Breast epithelium (tissue), 4 donors: ENCODE measurements around the gene KRR1. TPM values are rescaled to one million over a fixed set of nuclear protein-coding genes. Genes with fewer than 3 reads are reported as not detected.
"Not testable (repeated sequence)": the region's sequence is repeated elsewhere in the genome, so short reads cannot be mapped to it uniquely, and the experiment has no call there.

Source experiments
- DNase-seq, 2 donors: peaks; one replicate each; pipeline ENCODE4 v3.0.0-alpha.2; 2019; ENCODE audit warnings: low spot score in 2 of 2
- H3K27ac ChIP-seq, 2 donors: fragments of 200-600 bp; sonication (generic) in 1 of 2; one replicate each; pipeline ENCODE4 v1.5.1; 2016 to 2019; ENCODE audit warnings: mild to moderate bottlenecking in 1 of 2
- H3K27me3 ChIP-seq, 2 donors: fragments of 200-600 bp; sonication (generic) in 1 of 2; one replicate each; pipeline versions ENCODE4 v1.5.1 to v1.6.0; 2017 to 2019; ENCODE audit warnings: control low read depth in 1 of 2, mild to moderate bottlenecking in 1 of 2
- H3K36me3 ChIP-seq: fragments of 200-600 bp; one replicate; pipeline ENCODE4 v1.5.1; 2019
- H3K4me1 ChIP-seq, 2 donors: fragments of 200-600 bp; sonication (generic); one replicate each; pipeline ENCODE4 v1.5.1; 2016 to 2019; ENCODE audit warnings: control low read depth in 1 of 2
- H3K4me3 ChIP-seq, 3 donors: fragments of 200-600 bp; sonication (generic); 1 replicate in 2 of 3; 2 replicates in 1 of 3; pipeline ENCODE4 v1.5.1; 2016 to 2019; ENCODE audit warnings: mild to moderate bottlenecking in 3 of 3, moderate library complexity in 2 of 3
- H3K9me3 ChIP-seq, 2 donors: fragments of 200-600 bp; sonication (generic) in 1 of 2; one replicate each; pipeline ENCODE4 v1.5.1; 2016 to 2019; ENCODE audit warnings: control low read depth in 1 of 2
- POLR2A ChIP-seq: fragments of 450-650 bp; IDR thresholded peaks from one replicate; pipeline ENCODE4 v1.6.1; 2016; ENCODE audit warnings: antibody characterized with exemption, mild to moderate bottlenecking, moderate library complexity
- POLR2AphosphoS5 ChIP-seq, 3 donors: sonication (generic); formaldehyde crosslinking; IDR thresholded peaks; one replicate each; pipeline ENCODE4 v1.6.1; 2017; ENCODE audit warnings: antibody characterized with exemption in 3 of 3
- intact Hi-C: fragments of 100-400 bp; cut with DNase I; formaldehyde crosslinking; loops from one replicate; pipeline ENCODE4 v1.15.1; 2023; ENCODE audit warnings: low total_unique reads
- total RNA-seq, 3 donors: library from RNA; depleted of rRNA; stranded (reverse); fragments of >200 nt; gene quantifications; one replicate each; pipeline ENCODE4 v1.1.0, GENCODE V29; 2016
- TF ChIP-seq, protein P1 (sequence below), 3 donors: fragments of 450-650 bp; IDR thresholded peaks; one replicate each; pipeline ENCODE4 v1.5.1; 2016 to 2017; ENCODE audit warnings: antibody characterized with exemption in 3 of 3, mild to moderate bottlenecking in 3 of 3, moderate library complexity in 3 of 3

KRR1 gene
- total RNA-seq, 3 donors from 2014 or later = 34.1 to 56.9 (median 36.4) TPM

DNA sequence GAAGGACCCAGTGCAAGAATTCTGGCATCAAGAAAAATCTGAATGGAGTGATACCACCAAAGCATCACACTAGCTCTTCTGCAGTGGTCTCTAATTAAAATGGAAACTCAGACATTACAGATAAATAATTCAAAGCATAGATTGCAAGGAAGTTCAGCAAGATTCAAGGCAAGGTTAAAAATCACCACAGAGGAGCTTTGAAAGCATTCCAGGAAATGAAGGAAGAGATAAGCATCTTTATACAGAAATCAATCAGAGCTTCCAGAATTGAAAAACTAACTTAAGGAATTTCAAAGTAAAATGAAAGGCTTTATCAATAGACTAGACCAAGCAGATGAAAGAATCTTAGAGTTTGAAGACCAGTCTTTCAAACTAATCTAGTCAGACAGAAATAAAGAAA lies 51.2 kb downstream of the KRR1 start:
- no peaks in the 10 kb centered on the region for H3K27me3 ChIP-seq
- H3K36me3 ChIP-seq = no peaks in the 10 kb centered on the region
- H3K4me1 ChIP-seq = no peaks in the 10 kb centered on the region
- no peak for DNase-seq
- H3K27ac ChIP-seq = no peak overlapping the region
- intact Hi-C loops = no loop called here
- no peak overlapping the region for H3K4me3 ChIP-seq
- H3K9me3 ChIP-seq = peaks cover 0 to 23% of the 10 kb centered on the region in 2 donors
- no peak for TF ChIP-seq POLR2A
- no peak for TF ChIP-seq POLR2AphosphoS5 (IDR thresholded peaks at IDR 0.05)
- TF ChIP-seq, protein P1, sequence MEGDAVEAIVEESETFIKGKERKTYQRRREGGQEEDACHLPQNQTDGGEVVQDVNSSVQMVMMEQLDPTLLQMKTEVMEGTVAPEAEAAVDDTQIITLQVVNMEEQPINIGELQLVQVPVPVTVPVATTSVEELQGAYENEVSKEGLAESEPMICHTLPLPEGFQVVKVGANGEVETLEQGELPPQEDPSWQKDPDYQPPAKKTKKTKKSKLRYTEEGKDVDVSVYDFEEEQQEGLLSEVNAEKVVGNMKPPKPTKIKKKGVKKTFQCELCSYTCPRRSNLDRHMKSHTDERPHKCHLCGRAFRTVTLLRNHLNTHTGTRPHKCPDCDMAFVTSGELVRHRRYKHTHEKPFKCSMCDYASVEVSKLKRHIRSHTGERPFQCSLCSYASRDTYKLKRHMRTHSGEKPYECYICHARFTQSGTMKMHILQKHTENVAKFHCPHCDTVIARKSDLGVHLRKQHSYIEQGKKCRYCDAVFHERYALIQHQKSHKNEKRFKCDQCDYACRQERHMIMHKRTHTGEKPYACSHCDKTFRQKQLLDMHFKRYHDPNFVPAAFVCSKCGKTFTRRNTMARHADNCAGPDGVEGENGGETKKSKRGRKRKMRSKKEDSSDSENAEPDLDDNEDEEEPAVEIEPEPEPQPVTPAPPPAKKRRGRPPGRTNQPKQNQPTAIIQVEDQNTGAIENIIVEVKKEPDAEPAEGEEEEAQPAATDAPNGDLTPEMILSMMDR (IDR thresholded peaks at IDR 0.05) = no peak

DNA sequence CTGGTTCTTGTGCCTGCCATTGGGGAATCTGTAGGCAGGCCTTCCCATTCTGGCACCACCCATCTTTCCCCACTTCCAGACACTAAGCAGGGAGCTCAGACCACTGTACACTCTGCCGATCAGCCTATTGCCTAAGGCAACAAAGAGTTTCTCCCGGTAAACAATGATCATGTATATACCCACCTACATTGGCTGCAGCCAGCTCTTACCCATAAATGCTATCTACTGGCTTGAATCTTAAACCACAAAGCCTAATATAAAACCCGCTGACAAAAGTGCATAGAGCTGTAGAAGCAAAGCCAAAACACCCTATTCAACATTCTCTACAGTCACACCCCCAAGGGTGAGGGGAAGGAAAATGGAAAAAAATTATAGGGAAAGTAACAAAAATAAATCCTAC lies 51.7 kb downstream of the KRR1 start:
- Histone ChIP-seq H3K27me3 (no peaks in the 10 kb centered on the region), H3K27ac (no peak overlapping the region), H3K4me1 (no peaks in the 10 kb centered on the region), H3K36me3 (no peaks in the 10 kb centered on the region), H3K4me3 (no peak overlapping the region), H3K9me3 (peaks cover 0 to 23% of the 10 kb centered on the region in 2 donors)
- DNase-seq = no peak
- intact Hi-C loops = no loop called here
- TF ChIP-seq POLR2AphosphoS5 (IDR thresholded peaks at IDR 0.05) (no peak), POLR2A (no peak)
- TF ChIP-seq, protein P1 (IDR thresholded peaks at IDR 0.05) = no peak

DNA sequence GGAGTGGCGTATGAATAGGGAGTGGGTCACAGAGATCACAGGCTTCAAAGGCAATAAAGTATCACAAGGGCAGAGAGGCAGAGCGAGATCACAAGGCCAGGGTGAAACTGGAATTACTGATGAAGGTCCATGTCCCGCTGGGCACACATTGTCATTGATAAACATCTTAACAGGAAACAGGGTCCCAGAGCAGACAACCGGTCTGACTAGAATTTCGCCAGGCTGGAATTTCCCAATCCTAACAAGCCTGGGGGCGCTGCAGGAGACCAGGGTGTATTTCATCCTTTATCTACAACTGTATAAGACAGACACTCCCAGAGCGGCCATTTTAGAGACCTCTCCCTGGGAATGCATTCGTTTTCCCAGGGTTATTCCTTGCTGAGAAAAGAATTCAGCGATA lies 53.5 kb downstream of the KRR1 start:
- H3K9me3 ChIP-seq = peaks cover 0 to 12% of the 10 kb centered on the region in 2 donors
- H3K4me3 ChIP-seq, intact Hi-C loops, H3K36me3 ChIP-seq, DNase-seq, H3K27ac ChIP-seq, H3K27me3 ChIP-seq, H3K4me1 ChIP-seq: not testable (repeated sequence)

DNA sequence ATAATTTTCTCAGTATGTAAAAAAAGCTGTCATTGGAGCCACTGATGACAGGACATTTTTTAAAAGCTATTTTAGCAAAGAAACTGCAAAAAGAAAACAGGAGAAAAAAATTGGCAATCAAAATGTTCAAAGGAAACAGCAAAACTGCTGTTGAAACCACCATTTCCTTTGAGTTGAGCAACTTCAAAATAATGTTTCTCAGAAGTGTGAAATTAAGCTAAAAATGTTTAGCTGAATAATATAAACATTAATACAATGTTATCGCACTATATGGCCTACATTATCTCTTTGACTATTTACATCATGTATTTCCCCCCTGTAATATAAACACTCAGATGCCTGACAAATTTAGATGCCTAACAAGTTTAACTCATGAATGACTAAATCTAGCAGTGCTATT lies 54.2 kb downstream of the KRR1 start:
- no peaks in the 10 kb centered on the region for H3K4me1 ChIP-seq
- H3K27ac ChIP-seq = no peak overlapping the region
- intact Hi-C loops = no loop called here
- TF ChIP-seq POLR2AphosphoS5 (IDR thresholded peaks at IDR 0.05) (no peak), POLR2A (no peak)
- TF ChIP-seq, protein P1 (IDR thresholded peaks at IDR 0.05) = no peak
- H3K27me3 ChIP-seq = no peaks in the 10 kb centered on the region
- DNase-seq = no peak
- peaks cover 0 to 12% of the 10 kb centered on the region in 2 donors for H3K9me3 ChIP-seq
- H3K36me3 ChIP-seq = no peaks in the 10 kb centered on the region
- H3K4me3 ChIP-seq = no peak overlapping the region

DNA sequence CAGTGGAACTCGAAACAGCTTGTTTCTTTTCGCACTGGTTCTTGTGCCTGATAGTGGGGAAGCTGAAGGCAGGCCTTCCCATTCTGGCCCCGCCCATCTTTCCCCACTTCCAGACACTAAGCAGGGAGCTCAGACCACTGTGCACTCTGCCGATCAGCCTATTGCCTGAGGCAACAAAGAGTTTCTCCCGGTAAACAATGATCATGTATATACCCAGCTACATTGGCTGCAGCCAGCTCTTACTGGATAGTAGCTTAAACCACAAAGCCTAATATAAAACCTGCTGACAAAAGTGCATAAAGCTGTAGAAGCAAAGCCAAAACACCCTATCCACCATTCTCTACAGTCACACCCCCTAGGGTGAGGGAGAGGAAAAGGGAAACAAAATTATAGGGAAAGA lies 55.6 kb downstream of the KRR1 start:
- Histone ChIP-seq H3K9me3 (peaks cover 0 to 12% of the 10 kb centered on the region in 2 donors), H3K4me3 (no peak overlapping the region), H3K27ac (no peak overlapping the region), H3K36me3 (no peaks in the 10 kb centered on the region), H3K4me1 (no peaks in the 10 kb centered on the region), H3K27me3 (no peaks in the 10 kb centered on the region)
- intact Hi-C loops = no loop called here
- TF ChIP-seq, protein P1 (IDR thresholded peaks at IDR 0.05) = no peak
- TF ChIP-seq POLR2AphosphoS5 (IDR thresholded peaks at IDR 0.05) (no peak), POLR2A (no peak)
- DNase-seq = no peak
